Mesodermal cell (in vitro differentiated cells): ENCODE measurements around the gene SLC36A1.

ENCODE experiments used
- H3K27ac ChIP-seq: 2 replicates; pipeline ENCODE4 v1.7.0; 2013; ENCODE audit warnings: mild to moderate bottlenecking, low read depth, low read length, moderate library complexity; ENCODE audit not compliant: severe bottlenecking
- H3K36me3 ChIP-seq: 2 replicates; pipeline ENCODE4 v1.7.1; 2013; ENCODE audit warnings: mild to moderate bottlenecking, low read length, moderate library complexity; ENCODE audit not compliant: control insufficient read depth, insufficient read depth
- H3K4me1 ChIP-seq: one replicate; pipeline ENCODE4 v1.7.1; 2013; ENCODE audit warnings: mild to moderate bottlenecking, low read length; ENCODE audit not compliant: insufficient read depth, control insufficient read depth, poor library complexity, severe bottlenecking
- H3K4me3 ChIP-seq: 2 replicates; pipeline ENCODE4 v1.7.0; 2013; ENCODE audit warnings: low read length, control low read depth, mild to moderate bottlenecking; ENCODE audit not compliant: insufficient read depth, poor library complexity, severe bottlenecking; ENCODE audit errors: extremely low read depth
- H3K9me3 ChIP-seq: 2 replicates; pipeline ENCODE4 v1.7.1; 2013; ENCODE audit warnings: mild to moderate bottlenecking, low read length, moderate library complexity; ENCODE audit not compliant: control insufficient read depth
- WGBS, 2 experiments: methylation state at CpG; one replicate each; pipeline ENCODE4 v1.1.5; 2013; ENCODE audit warnings: missing lambda C conversion rate in 2 of 2; ENCODE audit not compliant: insufficient coverage in 2 of 2; 5-methylcytosine and 5-hydroxymethylcytosine counted together

SLC36A1 gene

GRCh38 chr5:151469386-151469785 is 22.0 kb downstream of the SLC36A1 start:
- Histone ChIP-seq H3K27ac (no peak overlapping the region), H3K4me3 (no peak overlapping the region), H3K9me3 (no peaks in the 10 kb centered on the region), H3K36me3 (peaks cover 10% of the 10 kb centered on the region), H3K4me1 (no peaks in the 10 kb centered on the region)

GRCh38 chr5:151469992-151470391 is 22.6 kb downstream of the SLC36A1 start:
- 71 to 100% methylated on average over 1 of the region's 3 CpGs for WGBS, 2 experiments
- H3K36me3 ChIP-seq = peaks cover 10% of the 10 kb centered on the region
- H3K4me3 ChIP-seq = no peak overlapping the region
- H3K4me1 ChIP-seq = no peaks in the 10 kb centered on the region
- no peak overlapping the region for H3K27ac ChIP-seq
- H3K9me3 ChIP-seq = no peaks in the 10 kb centered on the region

- H3K9me3 ChIP-seq = no peaks in the 10 kb centered on the region
- peaks cover 10% of the 10 kb centered on the region for H3K36me3 ChIP-seq
- H3K4me1 ChIP-seq = no peaks in the 10 kb centered on the region
- H3K4me3 ChIP-seq = no peak overlapping the region
- WGBS, 2 experiments = 85 to 92% methylated on average over 4 of the region's 4 CpGs
- H3K27ac ChIP-seq = no peak overlapping the region
Measured at GRCh38 chr5:151470439-151470838, 23.0 kb downstream of the SLC36A1 start.

- Histone ChIP-seq H3K4me1 (no peaks in the 10 kb centered on the region), H3K4me3 (no peak overlapping the region), H3K27ac (no peak overlapping the region), H3K9me3 (no peaks in the 10 kb centered on the region), H3K36me3 (peaks cover 10% of the 10 kb centered on the region)
- no CpG with 5 or more reads among the region's 1 CpG for WGBS, 2 experiments
Measured at GRCh38 chr5:151471276-151471675, 23.9 kb downstream of the SLC36A1 start.

GRCh38 chr5:151474799-151475198 is 27.4 kb downstream of the SLC36A1 start:
- H3K4me1 ChIP-seq = no peaks in the 10 kb centered on the region
- peaks cover 5% of the 10 kb centered on the region for H3K36me3 ChIP-seq
- no peak overlapping the region for H3K4me3 ChIP-seq
- H3K9me3 ChIP-seq = no peaks in the 10 kb centered on the region
- no peak overlapping the region for H3K27ac ChIP-seq
- WGBS, 2 experiments = 81 to 97% methylated on average over 4 to 5 of the region's 6 CpGs

- H3K9me3 ChIP-seq = no peaks in the 10 kb centered on the region
- H3K4me3 ChIP-seq = no peak overlapping the region
- no peak overlapping the region for H3K27ac ChIP-seq
- H3K36me3 ChIP-seq = peaks cover 5% of the 10 kb centered on the region
- 94 to 100% methylated on average over 1 to 2 of the region's 2 CpGs for WGBS, 2 experiments
- peaks cover 3% of the 10 kb centered on the region for H3K4me1 ChIP-seq
Measured at GRCh38 chr5:151475388-151475787, 28.0 kb downstream of the SLC36A1 start.

- no peaks in the 10 kb centered on the region for H3K9me3 ChIP-seq
- peaks cover 5% of the 10 kb centered on the region for H3K36me3 ChIP-seq
- WGBS, 2 experiments = 87 to 100% methylated on average over 1 to 3 of the region's 3 CpGs
- H3K4me1 ChIP-seq = peaks cover 8% of the 10 kb centered on the region
- no peak overlapping the region for H3K4me3 ChIP-seq
- H3K27ac ChIP-seq = no peak overlapping the region
Measured at GRCh38 chr5:151476016-151476415, 28.6 kb downstream of the SLC36A1 start.

- Histone ChIP-seq H3K4me1 (peaks cover 18% of the 10 kb centered on the region), H3K27ac (no peak overlapping the region), H3K4me3 (no peak overlapping the region), H3K9me3 (no peaks in the 10 kb centered on the region), H3K36me3 (peaks cover 5% of the 10 kb centered on the region)
- WGBS, 2 experiments = 93 to 94% methylated on average over 2 of the region's 4 CpGs
Measured at GRCh38 chr5:151477101-151477500, 29.7 kb downstream of the SLC36A1 start.

- H3K4me1 ChIP-seq = peaks cover 18% of the 10 kb centered on the region
- H3K27ac ChIP-seq = peak overlapping the region; percentile 18
- 71 to 77% methylated on average over 4 to 5 of the region's 7 CpGs for WGBS, 2 experiments
- peaks cover 5% of the 10 kb centered on the region for H3K36me3 ChIP-seq
- H3K9me3 ChIP-seq = no peaks in the 10 kb centered on the region
- no peak overlapping the region for H3K4me3 ChIP-seq
Measured at GRCh38 chr5:151480384-151481293, 33.2 kb downstream of the SLC36A1 start.

- Histone ChIP-seq H3K4me1 (peaks cover 18% of the 10 kb centered on the region), H3K9me3 (no peaks in the 10 kb centered on the region), H3K36me3 (peaks cover 8% of the 10 kb centered on the region), H3K27ac (no peak overlapping the region), H3K4me3 (no peak overlapping the region)
- 33 to 83% methylated on average over 1 to 2 of the region's 3 CpGs for WGBS, 2 experiments
Measured at GRCh38 chr5:151483176-151483575, 35.8 kb downstream of the SLC36A1 start.

- Histone ChIP-seq H3K36me3 (peaks cover 8% of the 10 kb centered on the region), H3K27ac (no peak overlapping the region), H3K4me1 (peaks cover 18% of the 10 kb centered on the region), H3K9me3 (no peaks in the 10 kb centered on the region), H3K4me3 (no peak overlapping the region)
- WGBS, 2 experiments = 80 to 89% methylated on average over 1 to 2 of the region's 5 CpGs
Measured at GRCh38 chr5:151483647-151484046, 36.2 kb downstream of the SLC36A1 start.
